ENCODE measurements around the gene UPK3B. TPM values are rescaled to one million over a fixed set of nuclear protein-coding genes. Genes with fewer than 3 reads are reported as not detected.
"Not testable (repeated sequence)": the region's sequence is repeated elsewhere in the genome, so short reads cannot be mapped to it uniquely, and the experiment has no call there.

Gene UPK3B
- total RNA-seq, 2 experiments from 2014 or later: 1.2 to 1.4 TPM

- H4K20me1 ChIP-seq (ENCODE audit: insufficient read depth, low read length); H3K4me1 ChIP-seq (ENCODE audit: insufficient read depth, low read length, poor library complexity, severe bottlenecking); H3K36me3 ChIP-seq (ENCODE audit: insufficient read depth, low read length); H2AFZ ChIP-seq (ENCODE audit: low read length); DNase-seq (ENCODE audit: low spot score); intact Hi-C loops (cut with micrococcal nuclease; ENCODE audit: unreplicated experiment); CTCF ChIA-PET (ENCODE audit: unreplicated experiment); BruUV-seq (replicated peaks); H3K79me2 ChIP-seq (ENCODE audit: insufficient read depth, low read depth, low read length); H3K27ac ChIP-seq (ENCODE audit: low read depth, low read length, poor library complexity, severe bottlenecking); H3K4me3 ChIP-seq (ENCODE audit: low read depth, low read length, poor library complexity, severe bottlenecking); POLR2A ChIA-PET; H3K9me2 ChIP-seq (ENCODE audit: insufficient read depth, low read length); H3K4me2 ChIP-seq (ENCODE audit: low read length); H3K9me3 ChIP-seq (ENCODE audit: low read length): not testable (repeated sequence)
These were observed 54.6 kb downstream of the UPK3B start for GRCh38 chr7:76565001-76565400.

Small RNAs within 50 kb of the gene (small RNA-seq; reads per million reads assigned to genes)
- not detected for gene RF00019

Other genes with a start within 250 kb of the UPK3B start
- 133 and 204 TPM in 2 replicates for gene HSPB1, start 207.9 kb upstream of the UPK3B start, total RNA-seq (2014; rRNA removed; shearing (Covaris generic))
- gene HSPB1, start 207.9 kb upstream of the UPK3B start, total RNA-seq (2022): 349 and 470 TPM in 2 replicates
- 42.6 and 45.5 TPM in 2 replicates for gene YWHAG, start 151.6 kb upstream of the UPK3B start, total RNA-seq (2014; rRNA removed; shearing (Covaris generic))
- 109 and 126 TPM in 2 replicates for gene YWHAG, start 151.6 kb upstream of the UPK3B start, total RNA-seq (2022)
- 1.3 TPM in 1 of 2 replicates, not detected in the other for gene SSC4D, start 100.9 kb upstream of the UPK3B start, total RNA-seq (2014; rRNA removed; shearing (Covaris generic))
- gene SSC4D, start 100.9 kb upstream of the UPK3B start, total RNA-seq (2022): 0.44 TPM in 1 of 2 replicates, not detected in the other
- 0.98 and 2.0 TPM in 2 replicates for gene ZP3, start 85.6 kb upstream of the UPK3B start, total RNA-seq (2014; rRNA removed; shearing (Covaris generic))
- gene ZP3, start 85.6 kb upstream of the UPK3B start, total RNA-seq (2022): 0.48 and 0.57 TPM in 2 replicates
- 9.6 and 13.5 TPM in 2 replicates for gene DTX2, start 48.8 kb upstream of the UPK3B start, total RNA-seq (2014; rRNA removed; shearing (Covaris generic))
- gene DTX2, start 48.8 kb upstream of the UPK3B start, total RNA-seq (2022): 26.1 and 27.8 TPM in 2 replicates
- gene SPDYE16, start 32.7 kb downstream of the UPK3B start, total RNA-seq (2014; rRNA removed; shearing (Covaris generic)): 0.67 and 0.88 TPM in 2 replicates
- 0.20 and 0.21 TPM in 2 replicates for gene SPDYE16, start 32.7 kb downstream of the UPK3B start, total RNA-seq (2022)
- gene POMZP3, start 116.7 kb downstream of the UPK3B start, total RNA-seq (2014; rRNA removed; shearing (Covaris generic)): 5.0 and 5.4 TPM in 2 replicates
- gene POMZP3, start 116.7 kb downstream of the UPK3B start, total RNA-seq (2022): 8.5 and 12.2 TPM in 2 replicates

All from OCI-LY7 (cell line).